Fibroblast of mammary gland (primary cell): ENCODE measurements around the gene DYSF.
A peak's percentile ranks its signal among the peaks of the same experiment; 100 is the strongest.

ENCODE experiments used
- DNase-seq: peaks from one replicate; pipeline ENCODE4 v3.0.0-alpha.2; 2010; ENCODE audit warnings: low read depth
- H3K4me3 ChIP-seq: 2 replicates; pipeline ENCODE4 v1.5.1; 2011; ENCODE audit warnings: low read depth, mild to moderate bottlenecking, low read length, moderate library complexity; ENCODE audit not compliant: control insufficient read depth
- CTCF ChIP-seq: conservative IDR thresholded peaks from 2 replicates; pipeline ENCODE4 v1.5.1; 2011; ENCODE audit warnings: low read depth, low read length, inconsistent platforms; ENCODE audit not compliant: control insufficient read depth, insufficient read depth

Gene DYSF

GRCh38 chr2:71457123-71457915 lies 4.0 kb downstream of the DYSF start:
- no peak overlapping the region for H3K4me3 ChIP-seq
- no peak for TF ChIP-seq CTCF
- DNase-seq = no peak

DNA sequence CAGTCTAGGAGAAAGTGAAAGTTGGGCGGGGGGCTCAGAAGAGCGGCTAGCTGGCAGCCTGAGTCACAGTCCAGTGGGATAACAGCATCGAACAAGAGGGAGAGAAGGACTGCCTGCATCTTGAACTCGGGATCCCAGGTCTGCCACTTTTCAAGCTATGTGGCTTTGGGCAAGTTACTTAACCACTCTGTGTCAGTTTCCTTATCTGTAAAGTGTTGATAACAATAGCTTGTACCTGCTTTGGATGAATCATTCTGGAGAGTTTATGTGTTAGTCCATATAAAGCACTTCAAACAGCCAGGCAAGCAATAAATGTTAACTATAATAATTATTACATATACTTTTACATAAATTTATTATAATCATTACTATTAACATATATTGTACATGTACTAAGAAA lies 4.6 kb downstream of the DYSF start:
- TF ChIP-seq CTCF = no peak

DNA sequence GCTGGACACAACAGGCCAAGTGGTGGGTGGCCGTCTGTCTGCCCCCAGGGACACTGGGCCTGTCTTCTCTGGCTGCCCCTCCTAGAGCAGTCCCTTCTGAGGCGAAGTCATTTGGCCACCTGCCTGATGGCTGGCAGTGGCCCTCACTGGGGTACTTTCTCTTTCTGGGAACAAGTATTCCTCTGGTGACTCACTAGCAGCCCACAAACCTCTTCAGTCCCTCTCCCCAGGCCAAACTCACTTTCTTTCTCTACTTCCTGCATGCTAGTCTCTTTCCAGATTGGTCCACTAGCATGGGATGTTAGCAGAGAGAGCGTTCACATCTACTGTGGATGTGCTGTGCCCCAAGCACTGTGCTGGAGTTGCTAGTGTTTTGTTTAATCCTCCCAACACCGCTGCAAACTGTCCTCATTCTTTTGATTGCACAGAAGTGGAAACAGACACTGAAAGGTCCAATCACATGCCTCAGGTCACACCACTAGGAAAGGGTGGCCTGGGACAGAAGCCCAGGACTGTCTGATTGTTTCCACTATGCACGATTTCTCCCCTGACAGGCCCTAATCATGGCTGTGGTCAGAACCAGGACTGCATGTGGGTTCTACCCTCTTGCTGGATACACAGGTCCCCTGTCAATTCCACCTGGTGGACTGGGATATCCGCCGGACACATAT lies 5.2 kb downstream of the DYSF start:
- TF ChIP-seq CTCF = no peak
- no peak overlapping the region for H3K4me3 ChIP-seq
- peak; percentile 15 for DNase-seq

More for the DNA sequence above, 4.6 kb downstream of the DYSF start:
- no peak for DNase-seq
- no peak overlapping the region for H3K4me3 ChIP-seq

- no peak for TF ChIP-seq CTCF
- DNase-seq = no peak
Measured at GRCh38 chr2:71459084-71459431, 5.7 kb downstream of the DYSF start.

DNA sequence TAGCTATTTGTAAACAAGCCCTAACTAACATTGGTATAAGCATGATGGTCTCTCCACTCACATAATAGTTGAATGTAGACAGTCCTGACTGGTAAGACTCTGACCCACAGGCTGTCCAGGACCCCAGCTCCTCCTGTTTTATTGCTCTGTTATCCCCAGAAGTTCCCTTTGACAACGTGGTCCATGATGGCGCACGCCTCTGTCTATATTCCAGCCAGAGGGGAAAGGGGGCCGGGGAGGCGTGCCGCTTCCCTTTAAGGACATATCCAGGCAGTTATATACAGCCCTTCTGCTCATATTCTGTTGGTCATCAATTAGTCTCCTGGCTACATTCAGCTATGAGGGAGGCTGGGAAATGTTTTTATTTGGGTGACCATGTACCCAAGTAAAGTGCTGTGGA lies 6.7 kb downstream of the DYSF start:
- no peak for DNase-seq
- no peak for TF ChIP-seq CTCF
- no peak overlapping the region for H3K4me3 ChIP-seq

More at GRCh38 chr2:71459084-71459431, 5.7 kb downstream of the DYSF start:
- H3K4me3 ChIP-seq = no peak overlapping the region

DNA sequence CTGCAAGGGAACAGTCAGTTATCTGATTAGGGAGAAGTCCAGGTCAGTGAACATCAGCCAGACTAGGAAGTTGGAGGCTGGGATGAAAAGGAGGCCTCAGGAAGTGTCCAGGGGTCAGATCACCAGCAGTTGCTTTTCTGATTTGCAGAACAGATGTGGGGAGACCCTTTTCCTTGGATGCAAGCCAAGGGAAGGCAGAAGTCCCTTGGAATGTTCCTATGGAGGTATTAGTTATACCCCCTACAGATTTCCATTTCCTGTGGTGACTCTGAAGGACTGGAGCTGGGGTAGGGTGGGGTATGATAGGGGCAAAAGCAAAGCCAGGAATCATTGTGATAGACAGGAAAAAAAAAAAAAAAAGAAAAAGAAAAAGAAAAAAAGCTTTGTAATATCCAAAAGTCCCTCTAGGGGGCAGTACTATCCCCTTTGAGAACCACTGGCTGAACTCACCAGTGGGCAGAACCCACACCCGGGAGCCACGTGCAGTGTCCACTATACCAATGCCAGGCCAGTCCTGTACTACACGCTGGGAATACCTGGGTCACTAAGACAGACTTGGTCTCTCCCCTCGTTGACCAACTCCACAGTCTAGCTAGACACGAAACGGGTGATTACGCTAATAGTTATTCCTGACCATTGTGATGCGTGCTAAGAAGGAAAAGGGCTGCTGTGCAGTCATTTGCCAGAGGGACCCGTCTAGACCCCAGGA lies 7.4 kb downstream of the DYSF start:
- H3K4me3 ChIP-seq = no peak overlapping the region
- DNase-seq = peak; percentile 20
- TF ChIP-seq CTCF = peak; percentile 51
